Measurements from ENCODE around the gene RHOBTB1. TPM values are rescaled to one million over a fixed set of nuclear protein-coding genes. Genes with fewer than 3 reads are reported as not detected.

The RHOBTB1 gene
- total and polyA plus RNA-seq, 2 experiments from 2014 or later: 18.4 to 40.8 TPM

GRCh38 chr10:60823324-60823723 is 120.7 kb downstream of the RHOBTB1 start:
- Histone ChIP-seq H3K9me3 (ENCODE audit: low read depth) (no peaks in the 10 kb centered on the region), H3K27me3 (no peaks in the 10 kb centered on the region), H3K27ac (no peak overlapping the region), H3K36me3 (replicated peaks; ENCODE audit: insufficient read depth, low read depth) (no peaks in the 10 kb centered on the region), H4K20me1 (ENCODE audit: insufficient read depth, poor library complexity, severe bottlenecking) (no peaks in the 10 kb centered on the region), H3K4me2 (no peak overlapping the region), H3K79me2 (no peaks in the 10 kb centered on the region), H3K4me1 (ENCODE audit: insufficient read depth) (peaks cover 19% of the 10 kb centered on the region), H3K9me2 (replicated peaks; ENCODE audit: insufficient read depth) (no peaks in the 10 kb centered on the region), H2AFZ (peak overlapping the region; percentile 20), H3K4me3 (no peak overlapping the region)
- WGBS (ENCODE audit: low lambda C conversion rate, missing lambda C conversion rate): 94% methylated on average over 1 of the region's 1 CpG
- DNase-seq (ENCODE audit: low spot score): no peak
- TF ChIP-seq, protein P1, sequence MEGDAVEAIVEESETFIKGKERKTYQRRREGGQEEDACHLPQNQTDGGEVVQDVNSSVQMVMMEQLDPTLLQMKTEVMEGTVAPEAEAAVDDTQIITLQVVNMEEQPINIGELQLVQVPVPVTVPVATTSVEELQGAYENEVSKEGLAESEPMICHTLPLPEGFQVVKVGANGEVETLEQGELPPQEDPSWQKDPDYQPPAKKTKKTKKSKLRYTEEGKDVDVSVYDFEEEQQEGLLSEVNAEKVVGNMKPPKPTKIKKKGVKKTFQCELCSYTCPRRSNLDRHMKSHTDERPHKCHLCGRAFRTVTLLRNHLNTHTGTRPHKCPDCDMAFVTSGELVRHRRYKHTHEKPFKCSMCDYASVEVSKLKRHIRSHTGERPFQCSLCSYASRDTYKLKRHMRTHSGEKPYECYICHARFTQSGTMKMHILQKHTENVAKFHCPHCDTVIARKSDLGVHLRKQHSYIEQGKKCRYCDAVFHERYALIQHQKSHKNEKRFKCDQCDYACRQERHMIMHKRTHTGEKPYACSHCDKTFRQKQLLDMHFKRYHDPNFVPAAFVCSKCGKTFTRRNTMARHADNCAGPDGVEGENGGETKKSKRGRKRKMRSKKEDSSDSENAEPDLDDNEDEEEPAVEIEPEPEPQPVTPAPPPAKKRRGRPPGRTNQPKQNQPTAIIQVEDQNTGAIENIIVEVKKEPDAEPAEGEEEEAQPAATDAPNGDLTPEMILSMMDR (IDR thresholded peaks at IDR 0.05; ENCODE audit: poor library complexity): no peak
- TF ChIP-seq EZH2 (IDR thresholded peaks at IDR 0.05; ENCODE audit: borderline replicate concordance): no peak
- TF ChIP-seq EZH2phosphoT487 (IDR thresholded peaks at IDR 0.05; ENCODE audit: low read depth, severe bottlenecking, unreplicated experiment): no peak

GRCh38 chr10:60822809-60823208 is 121.2 kb downstream of the RHOBTB1 start:
- Histone ChIP-seq H3K79me2 (no peaks in the 10 kb centered on the region), H3K27ac (no peak overlapping the region), H3K9me2 (replicated peaks; ENCODE audit: insufficient read depth) (no peaks in the 10 kb centered on the region), H3K9me3 (ENCODE audit: low read depth) (no peaks in the 10 kb centered on the region), H3K4me1 (ENCODE audit: insufficient read depth) (peaks cover 18% of the 10 kb centered on the region), H3K4me2 (no peak overlapping the region), H2AFZ (peak overlapping the region; percentile 20), H3K4me3 (no peak overlapping the region), H4K20me1 (ENCODE audit: insufficient read depth, poor library complexity, severe bottlenecking) (no peaks in the 10 kb centered on the region), H3K27me3 (no peaks in the 10 kb centered on the region), H3K36me3 (replicated peaks; ENCODE audit: insufficient read depth, low read depth) (no peaks in the 10 kb centered on the region)
- TF ChIP-seq EZH2 (IDR thresholded peaks at IDR 0.05; ENCODE audit: borderline replicate concordance) (no peak), EZH2phosphoT487 (IDR thresholded peaks at IDR 0.05; ENCODE audit: low read depth, severe bottlenecking, unreplicated experiment) (no peak)
- TF ChIP-seq, protein P1 (IDR thresholded peaks at IDR 0.05; ENCODE audit: poor library complexity): no peak
- DNase-seq (ENCODE audit: low spot score): no peak
- 53% methylated on average over 4 of the region's 4 CpGs for WGBS (ENCODE audit: low lambda C conversion rate, missing lambda C conversion rate)

DNA sequence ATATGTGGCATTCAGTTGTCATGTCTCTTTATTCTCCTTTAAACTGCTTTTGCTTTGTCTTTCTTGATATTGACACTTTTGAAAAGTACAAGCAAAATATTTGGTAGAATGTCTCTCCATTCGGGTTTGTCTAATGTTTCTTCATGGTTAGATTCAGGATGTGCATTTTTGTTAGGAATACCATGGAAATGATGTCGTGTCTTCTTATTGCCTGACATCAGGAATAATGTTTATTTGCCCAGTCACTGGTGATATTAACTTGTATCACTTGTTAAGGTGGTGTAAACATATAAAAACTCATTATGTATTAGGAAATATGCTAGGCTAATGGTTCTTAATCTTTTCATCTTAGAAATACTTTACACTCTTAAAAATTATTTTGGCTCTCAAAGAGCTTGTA is 122.3 kb downstream of the RHOBTB1 start:
- TF ChIP-seq EZH2 (IDR thresholded peaks at IDR 0.05; ENCODE audit: borderline replicate concordance) (no peak), EZH2phosphoT487 (IDR thresholded peaks at IDR 0.05; ENCODE audit: low read depth, severe bottlenecking, unreplicated experiment) (no peak)
- TF ChIP-seq, protein P1 (IDR thresholded peaks at IDR 0.05; ENCODE audit: poor library complexity): no peak
- H3K4me1 ChIP-seq (ENCODE audit: insufficient read depth): peaks cover 28% of the 10 kb centered on the region
- H3K4me3 ChIP-seq: no peak overlapping the region
- H2AFZ ChIP-seq: no peak overlapping the region
- no peaks in the 10 kb centered on the region for H3K9me2 ChIP-seq (replicated peaks; ENCODE audit: insufficient read depth)
- H4K20me1 ChIP-seq (ENCODE audit: insufficient read depth, poor library complexity, severe bottlenecking): no peaks in the 10 kb centered on the region
- no peaks in the 10 kb centered on the region for H3K36me3 ChIP-seq (replicated peaks; ENCODE audit: insufficient read depth, low read depth)
- no peak for DNase-seq (ENCODE audit: low spot score)
- no peak overlapping the region for H3K27ac ChIP-seq
- H3K79me2 ChIP-seq: no peaks in the 10 kb centered on the region
- no peaks in the 10 kb centered on the region for H3K27me3 ChIP-seq
- no peak overlapping the region for H3K4me2 ChIP-seq
- H3K9me3 ChIP-seq (ENCODE audit: low read depth): no peaks in the 10 kb centered on the region
- WGBS (ENCODE audit: low lambda C conversion rate, missing lambda C conversion rate): 55% methylated on average over 2 of the region's 2 CpGs
